Measurements from ENCODE around the gene KCTD11. TPM values are rescaled to one million over a fixed set of nuclear protein-coding genes. Genes with fewer than 3 reads are reported as not detected.

The KCTD11 gene
- total RNA-seq (1 to 10 TPM; 4.8 to 5.0 TPM), polyA plus RNA-seq (ENCODE audit: insufficient read depth, low read depth, low replicate concordance) (6.8 TPM)
- long read RNA-seq, donor 1, transcript KCTD11-201 (1 exons, 2,783 nt), result major isoform, 23 of 25 reads
- long read RNA-seq, donor 1, partial matches to known transcripts, result 0 of 25 reads
- long read RNA-seq, donor 1, other reads (novel, unspliced or antisense), result 0 of 25 reads
- long read RNA-seq, donor 2, transcript KCTD11-201 (1 exons, 2,783 nt), result major isoform, 6 of 9 reads
- long read RNA-seq, donor 2, partial matches to known transcripts, result 0 of 9 reads
- long read RNA-seq, donor 2, other reads (novel, unspliced or antisense), result 0 of 9 reads

DNA sequence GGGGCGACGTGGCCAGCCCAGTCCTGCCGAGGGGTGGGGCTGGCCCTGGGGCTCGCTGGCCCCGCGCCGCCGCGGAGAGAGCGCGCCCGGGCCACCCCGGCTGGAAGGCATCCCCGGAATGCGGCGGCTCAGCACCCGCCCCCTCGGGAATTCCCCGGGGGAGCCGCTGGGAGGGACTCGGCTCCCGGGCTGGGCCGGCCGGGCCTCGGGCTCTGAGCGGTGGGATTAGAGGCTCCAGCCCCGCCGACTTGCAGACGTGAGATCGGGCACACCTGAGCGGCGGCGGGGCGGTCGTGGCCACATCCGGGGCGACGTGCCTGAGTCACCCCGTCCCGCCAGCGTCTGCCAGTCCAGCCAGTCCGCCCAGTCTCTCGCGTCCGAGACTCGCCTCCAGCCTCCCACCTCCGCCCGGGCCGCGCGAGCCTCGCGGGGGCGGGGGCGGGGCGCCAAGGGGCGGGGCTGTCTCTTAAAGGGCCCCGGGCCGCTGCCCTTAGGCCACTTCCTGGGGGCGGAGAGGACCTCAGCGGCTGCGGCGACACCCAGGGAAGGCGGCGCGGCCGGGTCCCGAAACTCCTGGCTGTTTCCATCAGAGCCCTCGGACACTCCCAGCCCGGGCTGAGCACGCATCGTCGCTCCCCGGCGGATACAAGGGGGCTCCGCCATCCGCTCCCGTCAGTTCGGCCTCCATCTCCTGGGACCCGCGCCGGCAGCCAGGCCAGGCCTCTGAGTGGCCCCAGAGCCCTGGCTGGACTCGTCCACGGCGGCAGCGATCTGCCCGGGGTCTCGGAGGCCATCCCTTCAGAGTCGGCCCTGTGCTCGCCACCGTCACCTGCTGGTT, at the start of gene KCTD11:
Gene KCTD11 (plus strand): TSS at position 498 of the 838 bp plus-strand sequence.
- intact Hi-C loops (cut with DNase I; ENCODE audit: low total_unique reads), result loop anchor here (10.0 kb wide), 1 partner anchor 213 kb away; the partner anchor contains the start of gene SENP3
- peak within 1 kb of the TSS; percentile 87 to 98 for H3K27ac ChIP-seq
- DNase-seq, result peak; percentile 92
- 0% methylated on average over 3 to 24 of the region's 91 CpGs for WGBS, 2 donors
- peaks cover 24% of the 10 kb centered on the region for H3K4me1 ChIP-seq
- H3K4me3 ChIP-seq, result peak within 1 kb of the TSS; percentile 81 to 86
- no peaks in the 10 kb centered on the region for H3K27me3 ChIP-seq
- TF ChIP-seq POLR2A (IDR thresholded peaks at IDR 0.05), result no peak
- peak in 2 of 3 experiments; percentile 48 to 51 for TF ChIP-seq CTCF (IDR thresholded peaks at IDR 0.05)
- no peaks in the 10 kb centered on the region for H3K36me3 ChIP-seq (ENCODE audit: low read depth, missing control alignments)
- H3K9me3 ChIP-seq, result no peaks in the 10 kb centered on the region

- 93 to 94% methylated on average over 7 of the region's 7 CpGs for WGBS, 2 donors
- no peaks in the 10 kb centered on the region for H3K27me3 ChIP-seq
- no peaks in the 10 kb centered on the region for H3K9me3 ChIP-seq
- intact Hi-C loops (cut with DNase I; ENCODE audit: low total_unique reads), result no loop called here
- peaks cover 6% of the 10 kb centered on the region for H3K4me1 ChIP-seq
- H3K4me3 ChIP-seq, result no peak overlapping the region
- TF ChIP-seq POLR2A (IDR thresholded peaks at IDR 0.05) (no peak), CTCF (IDR thresholded peaks at IDR 0.05) (no peak)
- H3K36me3 ChIP-seq (ENCODE audit: low read depth, missing control alignments), result no peaks in the 10 kb centered on the region
- H3K27ac ChIP-seq, result no peak overlapping the region
- DNase-seq, result no peak
These were observed 47.8 kb upstream of the KCTD11 start for GRCh38 chr17:7304179-7304578.

DNA sequence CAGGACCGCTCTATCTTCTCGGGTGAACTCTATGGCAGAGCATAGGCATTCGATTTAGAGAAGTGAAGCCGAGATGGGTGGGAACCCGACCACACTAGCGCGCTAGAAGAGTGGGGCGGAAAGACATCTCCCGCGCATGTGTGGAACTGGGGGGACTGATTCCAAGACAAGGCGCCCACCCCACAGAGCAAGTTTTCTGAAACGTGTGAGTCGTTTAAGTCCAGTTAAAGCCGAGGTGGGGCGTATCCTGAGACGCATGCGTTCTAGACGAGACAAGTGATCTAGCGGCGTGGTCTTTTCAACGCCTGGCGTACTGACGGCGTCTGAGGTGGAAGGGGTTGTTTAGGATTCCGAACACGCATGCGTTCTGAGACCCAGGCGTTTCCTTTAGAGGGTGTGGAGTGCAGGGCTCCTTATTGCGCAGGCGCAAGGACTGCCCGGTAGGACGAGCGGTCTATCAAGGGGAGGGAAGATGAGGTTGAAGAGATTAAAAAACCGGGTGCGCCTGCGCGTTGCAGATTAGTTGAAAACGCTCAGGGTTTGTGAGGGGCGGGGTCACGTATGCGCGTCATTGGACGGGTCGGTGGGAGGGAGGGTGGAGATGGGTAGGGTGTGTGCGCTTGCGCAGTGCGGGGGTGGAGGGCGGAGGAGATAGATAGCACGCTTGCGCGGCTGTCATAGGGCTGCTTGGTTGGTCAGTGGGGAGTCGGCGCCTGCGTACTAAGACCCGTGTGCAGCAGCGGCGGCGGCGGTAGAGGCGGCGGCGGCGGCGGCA, 44.9 kb upstream of the KCTD11 start, which contains the start of gene EIF5A:
Gene EIF5A (plus strand): TSS at position 718 of the 775 bp plus-strand sequence. CDS start 2,008 bp downstream, outside the sequence.
- H3K4me3 ChIP-seq, result peak within 1 kb of the TSS; percentile 88 to 99
- no peaks in the 10 kb centered on the region for H3K9me3 ChIP-seq
- peak in 1 of 3 experiments; percentile 1 for TF ChIP-seq CTCF (IDR thresholded peaks at IDR 0.05)
- TF ChIP-seq POLR2A (IDR thresholded peaks at IDR 0.05), result peak; percentile 88
- peaks cover 11% of the 10 kb centered on the region for H3K4me1 ChIP-seq
- no peaks in the 10 kb centered on the region for H3K27me3 ChIP-seq
- no peaks in the 10 kb centered on the region for H3K36me3 ChIP-seq (ENCODE audit: low read depth, missing control alignments)
- peak within 1 kb of the TSS; percentile 92 to 97 for H3K27ac ChIP-seq
- 0 to 1% methylated on average over 54 to 64 of the region's 64 CpGs for WGBS, 2 donors
- DNase-seq, result peak; percentile 98
- intact Hi-C loops (cut with DNase I; ENCODE audit: low total_unique reads), result no loop called here

GRCh38 chr17:7307686-7308624, 44.0 kb upstream of the KCTD11 start:
- DNase-seq, result peak; percentile 50
- Histone ChIP-seq H3K27ac (peak overlapping the region; percentile 92 to 97), H3K4me3 (peak overlapping the region; percentile 88 to 99), H3K36me3 (ENCODE audit: low read depth, missing control alignments) (no peaks in the 10 kb centered on the region), H3K9me3 (no peaks in the 10 kb centered on the region), H3K4me1 (peaks cover 11% of the 10 kb centered on the region), H3K27me3 (no peaks in the 10 kb centered on the region)
- intact Hi-C loops (cut with DNase I; ENCODE audit: low total_unique reads), result no loop called here
- TF ChIP-seq POLR2A (IDR thresholded peaks at IDR 0.05), result no peak
- no peak for TF ChIP-seq CTCF (IDR thresholded peaks at IDR 0.05)
- WGBS, 2 donors, result 1 to 2% methylated on average over 9 to 58 of the region's 104 CpGs

All from testis (tissue), 5 donors.